ENCODE measurements around the gene HIF1A.

GRCh38 chr14:61670576-61670975, 24.7 kb upstream of the HIF1A start:
- TF ChIP-seq CTCF (IDR thresholded peaks at IDR 0.05; ENCODE audit: low read depth, low read length), result no peak
- no peak for TF ChIP-seq EZH2phosphoT487 (IDR thresholded peaks at IDR 0.05; ENCODE audit: low read depth)

Data from OCI-LY3 (cell line).